Measurements from ENCODE around the gene OPCML.

OPCML gene

DNA sequence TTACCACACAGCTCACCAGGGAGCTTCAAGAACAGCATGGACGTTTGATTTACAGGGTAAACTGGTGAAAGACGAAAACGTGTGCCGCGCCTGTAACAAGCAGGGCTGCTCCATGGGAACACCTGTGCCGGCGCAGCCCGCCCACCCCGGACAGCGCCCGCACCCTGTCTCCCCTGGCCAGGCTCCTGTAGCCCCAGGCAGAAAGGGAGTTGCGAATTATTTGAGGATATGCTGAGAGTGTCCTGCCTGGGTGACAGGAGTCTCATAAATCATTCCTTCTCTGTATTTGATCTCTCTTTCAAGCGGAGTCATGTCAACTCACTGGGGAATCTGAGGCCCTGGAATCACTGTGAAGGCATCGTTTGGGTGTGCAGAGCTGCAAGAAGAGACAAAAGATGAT is 804.3 kb downstream of the OPCML start:
- no peak for DNase-seq (ENCODE audit: low spot score)

DNA sequence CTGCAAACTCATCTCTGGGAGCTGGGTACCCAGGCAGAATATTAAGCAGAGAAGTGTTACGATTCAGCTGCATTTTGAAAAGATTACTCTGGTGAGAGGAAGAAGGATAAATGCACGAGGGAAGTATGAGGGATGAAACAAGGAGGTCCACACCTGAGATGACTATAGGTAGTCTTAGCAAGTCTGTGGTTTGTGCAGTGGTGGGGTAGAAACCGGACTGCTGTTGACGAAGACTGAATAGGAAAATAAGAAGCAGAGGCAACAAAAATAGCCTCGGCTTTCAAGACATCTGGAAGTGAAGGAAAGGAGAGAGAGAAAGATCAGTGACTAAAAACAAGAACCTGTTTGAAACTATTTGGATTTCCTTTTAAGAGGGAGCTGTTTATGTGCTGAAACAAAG is 810.8 kb downstream of the OPCML start:
- DNase-seq (ENCODE audit: low spot score) = no peak

- DNase-seq (ENCODE audit: low spot score) = no peak
Measured at GRCh38 chr11:132719684-132720083, 812.6 kb downstream of the OPCML start.

DNA sequence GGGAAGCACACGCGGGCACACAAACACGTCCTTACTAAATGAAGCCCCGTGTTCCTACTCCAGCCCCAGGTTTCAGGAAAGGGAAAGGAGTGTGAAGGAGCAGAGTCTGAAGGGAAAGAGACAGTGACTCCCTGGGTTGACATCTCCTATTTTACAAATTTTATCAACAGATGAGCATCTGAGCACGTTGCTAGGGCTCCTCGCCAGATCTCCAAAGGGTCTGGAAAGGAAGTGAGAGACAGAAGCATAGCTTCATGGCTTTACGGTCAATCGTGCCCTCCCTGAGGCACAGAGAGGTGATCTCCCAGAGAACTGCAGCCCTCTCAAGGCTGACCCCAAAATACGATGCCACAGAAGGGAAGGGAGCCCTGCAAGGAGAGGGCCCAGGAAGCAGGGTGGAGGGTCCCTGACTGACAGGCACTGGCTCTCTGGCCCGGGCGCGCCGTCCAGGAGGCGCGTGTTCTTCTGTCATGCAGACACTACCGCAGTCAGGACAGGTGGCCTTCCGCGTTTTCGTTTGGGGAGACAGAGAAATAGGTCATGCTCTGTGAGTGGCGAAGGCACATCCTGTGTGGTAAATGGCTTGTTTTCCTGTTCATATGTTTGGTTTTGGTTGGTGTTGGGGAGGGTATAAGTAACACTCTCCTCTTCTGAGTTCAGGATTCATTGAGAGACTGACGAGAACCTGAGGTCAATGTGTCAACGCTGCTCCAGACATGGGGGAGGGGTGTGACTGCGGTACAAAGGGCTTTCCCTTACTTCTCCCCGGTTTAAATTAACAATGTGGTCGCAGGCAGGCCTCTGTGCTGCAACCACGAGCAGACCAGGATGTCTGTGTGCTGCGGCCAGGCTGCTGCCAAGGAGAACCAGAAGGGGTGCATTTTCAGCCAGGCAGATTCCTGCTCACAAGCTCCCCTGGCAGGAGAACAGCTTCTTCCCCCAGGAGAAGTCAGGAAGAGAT is 813.3 kb downstream of the OPCML start:
- DNase-seq (ENCODE audit: low spot score) = peak; percentile 27

DNA sequence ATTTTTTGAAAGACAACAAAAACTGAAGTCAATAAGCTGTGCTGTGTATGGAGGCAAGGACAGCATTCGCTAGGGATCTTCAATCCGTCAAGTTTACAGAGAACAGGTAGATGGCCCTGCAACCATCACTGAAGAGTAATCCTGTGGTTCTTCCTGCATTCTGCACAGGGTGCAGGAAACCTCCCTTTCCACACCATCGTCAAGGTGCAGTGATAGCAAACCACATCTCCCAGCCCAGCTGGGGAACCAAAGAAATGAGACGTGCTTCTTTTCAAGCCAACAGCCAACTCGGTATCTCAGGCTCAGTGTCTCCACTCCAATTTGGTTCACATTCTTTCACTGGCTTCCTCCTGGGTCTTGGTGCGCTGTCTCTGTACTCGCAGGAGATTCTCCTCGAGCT is 814.5 kb downstream of the OPCML start:
- DNase-seq (ENCODE audit: low spot score) = no peak

DNA sequence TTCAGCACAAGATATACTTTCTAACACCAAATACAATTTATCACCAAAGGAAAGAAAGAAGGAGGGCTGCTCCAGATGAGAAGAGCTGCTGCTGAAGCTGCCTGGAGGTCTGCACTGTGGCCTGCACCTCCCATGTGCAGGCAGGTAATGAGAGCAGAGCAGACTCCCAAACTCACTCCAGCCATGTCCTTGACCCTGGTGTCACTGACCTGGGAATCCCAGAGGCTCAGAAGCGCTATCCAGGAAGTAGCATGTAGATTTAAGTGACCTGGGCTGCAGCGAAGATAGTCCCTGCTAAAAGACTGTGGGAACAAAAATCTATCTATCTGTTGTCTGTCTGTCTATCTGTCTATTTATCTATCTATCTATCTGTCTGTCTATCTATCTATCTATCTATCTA is 816.3 kb downstream of the OPCML start:
- DNase-seq (ENCODE audit: low spot score) = no peak

- peak; percentile 17 for DNase-seq (ENCODE audit: low spot score)
Measured at GRCh38 chr11:132714859-132715440, 817.4 kb downstream of the OPCML start.

DNA sequence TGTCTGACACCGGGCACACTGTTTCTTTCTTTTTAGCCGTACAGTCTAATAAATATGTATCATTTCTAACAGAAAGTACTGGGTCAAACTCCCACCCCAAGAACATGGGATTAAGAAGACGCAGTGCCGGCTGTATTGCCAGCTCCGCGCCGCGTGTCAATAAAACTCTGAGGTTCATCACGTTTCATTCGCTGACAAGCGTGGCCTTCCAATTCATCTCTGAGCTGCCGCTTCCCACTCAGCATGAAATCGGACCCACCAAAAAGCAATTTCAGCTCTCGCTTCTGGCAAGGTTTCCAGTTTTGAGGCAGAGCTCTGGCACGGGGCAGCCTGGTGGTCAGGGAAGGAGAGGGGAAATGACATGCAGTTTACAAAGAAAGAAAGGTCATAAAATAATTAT is 819.8 kb downstream of the OPCML start:
- no peak for DNase-seq (ENCODE audit: low spot score)

DNA sequence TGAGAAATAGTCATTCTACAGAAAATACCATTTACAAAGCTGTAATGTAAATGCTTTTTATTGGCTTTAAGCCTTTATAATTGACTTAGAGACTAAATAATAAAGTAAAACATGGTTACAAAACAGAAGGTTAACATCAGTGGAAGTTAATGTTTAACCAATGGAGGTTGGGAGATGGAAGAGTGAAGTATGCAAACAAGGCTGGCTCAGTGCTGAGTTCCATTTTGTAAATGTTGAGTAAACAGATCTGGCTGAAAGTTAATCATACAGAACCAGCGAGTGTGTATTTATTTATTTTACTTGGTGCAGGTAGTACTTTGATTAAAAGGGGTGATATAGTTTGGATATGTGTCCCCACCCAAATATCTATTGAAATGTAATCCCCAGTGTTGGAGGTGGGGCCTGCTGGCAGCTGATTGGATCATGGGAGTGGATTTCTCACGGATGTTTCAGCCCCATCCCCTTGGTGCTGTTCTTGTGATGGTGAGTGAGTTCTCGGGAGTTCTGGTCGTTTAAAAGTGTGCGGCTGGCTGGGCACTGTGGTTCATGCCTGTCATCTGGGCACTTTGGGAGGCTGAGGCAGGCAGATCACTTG is 827.4 kb downstream of the OPCML start:
- no peak for DNase-seq (ENCODE audit: low spot score)

GRCh38 chr11:132692891-132693290 is 839.4 kb downstream of the OPCML start:
- no peak for DNase-seq (ENCODE audit: low spot score)

GRCh38 chr11:132691848-132692550 is 840.3 kb downstream of the OPCML start:
- DNase-seq (ENCODE audit: low spot score) = no peak

- DNase-seq (ENCODE audit: low spot score) = no peak
Measured at GRCh38 chr11:132686886-132687285, 845.4 kb downstream of the OPCML start.

DNA sequence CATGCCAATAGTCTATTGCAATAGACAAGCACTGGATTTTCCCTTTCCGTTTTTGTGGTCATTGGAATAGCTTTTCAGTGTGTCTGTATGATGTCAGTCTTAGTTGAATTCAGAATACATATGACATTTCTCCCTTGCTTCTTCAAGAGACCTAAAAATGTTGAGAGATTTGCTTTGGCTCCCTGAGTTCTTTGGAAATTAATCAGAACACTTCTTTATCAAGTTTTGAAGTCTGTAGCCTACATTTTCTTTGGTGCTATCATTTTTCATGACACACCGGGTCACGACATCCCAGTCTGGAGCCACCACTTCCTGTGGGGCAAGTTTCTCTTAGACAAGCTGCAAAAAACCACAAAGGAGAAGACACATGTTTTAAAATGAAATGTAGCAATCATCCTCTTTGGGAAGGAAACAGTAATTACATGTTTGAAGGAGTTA is 847.1 kb downstream of the OPCML start:
- peak; percentile 71 for DNase-seq (ENCODE audit: low spot score)

GRCh38 chr11:132683602-132684001 is 848.7 kb downstream of the OPCML start:
- DNase-seq (ENCODE audit: low spot score) = peak; percentile 11

GRCh38 chr11:132681971-132682370 is 850.3 kb downstream of the OPCML start:
- no peak for DNase-seq (ENCODE audit: low spot score)

DNA sequence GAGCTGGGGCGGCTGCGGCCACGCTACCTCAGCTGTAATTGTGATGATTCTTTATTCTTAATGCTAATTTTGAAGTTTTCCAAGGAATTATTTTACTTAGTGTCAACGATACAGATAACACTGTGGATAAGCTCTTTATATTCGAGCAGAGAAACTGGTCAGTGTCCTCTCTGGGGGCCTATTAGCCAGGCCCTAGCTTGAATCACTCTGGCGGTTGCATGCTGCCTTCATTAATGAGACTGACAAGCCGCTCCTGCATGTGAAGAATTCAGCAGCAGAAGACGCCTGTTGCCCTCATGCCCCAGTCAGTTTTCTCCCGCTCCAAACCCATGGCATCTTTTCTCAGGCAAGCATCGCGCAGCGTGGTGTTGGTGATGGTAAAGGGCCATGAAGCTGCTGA is 851.7 kb downstream of the OPCML start:
- DNase-seq (ENCODE audit: low spot score) = no peak

GRCh38 chr11:132674151-132674550 is 858.1 kb downstream of the OPCML start:
- no peak for DNase-seq (ENCODE audit: low spot score)

- DNase-seq (ENCODE audit: low spot score) = no peak
Measured at GRCh38 chr11:132671851-132672370, 860.4 kb downstream of the OPCML start.

GRCh38 chr11:132670921-132671675 is 861.2 kb downstream of the OPCML start:
- no peak for DNase-seq (ENCODE audit: low spot score)

DNA sequence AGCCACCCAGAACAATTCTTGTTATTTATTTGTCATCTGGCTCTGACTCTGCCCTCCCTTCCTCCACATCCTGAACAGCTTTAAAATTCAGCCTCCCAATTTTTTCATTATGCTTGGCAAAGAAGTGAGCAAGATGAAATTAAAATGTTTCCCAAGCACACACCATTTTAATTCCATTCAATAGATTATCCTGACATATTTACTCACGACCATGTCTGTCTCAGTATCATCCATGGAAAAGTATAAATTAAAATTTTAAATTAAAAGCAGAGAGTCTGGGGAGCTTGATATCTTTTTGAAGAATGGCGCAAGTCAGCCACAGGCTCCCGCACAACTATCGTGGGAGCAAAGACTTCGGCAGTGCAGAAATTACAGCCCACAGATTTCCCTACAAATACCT is 862.4 kb downstream of the OPCML start:
- no peak for DNase-seq (ENCODE audit: low spot score)

DNA sequence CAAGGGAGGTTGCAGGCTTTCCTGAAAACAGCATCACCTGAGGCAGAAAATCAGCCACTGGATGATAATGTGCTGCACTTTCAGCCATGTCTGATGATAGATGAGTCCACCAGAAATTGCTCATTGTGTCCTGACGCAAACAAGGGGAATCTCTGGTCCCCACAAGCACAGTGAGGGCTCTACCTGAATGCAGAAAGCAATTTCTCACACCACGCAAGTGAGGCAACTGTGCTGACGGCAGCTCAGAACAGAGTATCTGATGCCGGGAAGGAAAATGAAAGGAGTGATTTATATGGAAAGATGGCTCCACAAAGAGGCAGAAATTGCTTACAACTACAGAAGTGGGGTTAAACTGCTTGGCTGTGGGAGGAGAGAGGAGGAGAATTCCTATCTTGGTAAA is 867.1 kb downstream of the OPCML start:
- DNase-seq (ENCODE audit: low spot score) = no peak
